GM21529 (cell line): ENCODE results near the gene USF2.
"Not testable (repeated sequence)": the region's sequence is repeated elsewhere in the genome, so short reads cannot be mapped to it uniquely, and the experiment has no call there.

Experiments used
- ATAC-seq: cut with Tn5 transposase; IDR thresholded peaks from one replicate; pipeline ENCODE4 v1.9.1; 2021; ENCODE audit not compliant: unreplicated experiment

The USF2 gene

DNA sequence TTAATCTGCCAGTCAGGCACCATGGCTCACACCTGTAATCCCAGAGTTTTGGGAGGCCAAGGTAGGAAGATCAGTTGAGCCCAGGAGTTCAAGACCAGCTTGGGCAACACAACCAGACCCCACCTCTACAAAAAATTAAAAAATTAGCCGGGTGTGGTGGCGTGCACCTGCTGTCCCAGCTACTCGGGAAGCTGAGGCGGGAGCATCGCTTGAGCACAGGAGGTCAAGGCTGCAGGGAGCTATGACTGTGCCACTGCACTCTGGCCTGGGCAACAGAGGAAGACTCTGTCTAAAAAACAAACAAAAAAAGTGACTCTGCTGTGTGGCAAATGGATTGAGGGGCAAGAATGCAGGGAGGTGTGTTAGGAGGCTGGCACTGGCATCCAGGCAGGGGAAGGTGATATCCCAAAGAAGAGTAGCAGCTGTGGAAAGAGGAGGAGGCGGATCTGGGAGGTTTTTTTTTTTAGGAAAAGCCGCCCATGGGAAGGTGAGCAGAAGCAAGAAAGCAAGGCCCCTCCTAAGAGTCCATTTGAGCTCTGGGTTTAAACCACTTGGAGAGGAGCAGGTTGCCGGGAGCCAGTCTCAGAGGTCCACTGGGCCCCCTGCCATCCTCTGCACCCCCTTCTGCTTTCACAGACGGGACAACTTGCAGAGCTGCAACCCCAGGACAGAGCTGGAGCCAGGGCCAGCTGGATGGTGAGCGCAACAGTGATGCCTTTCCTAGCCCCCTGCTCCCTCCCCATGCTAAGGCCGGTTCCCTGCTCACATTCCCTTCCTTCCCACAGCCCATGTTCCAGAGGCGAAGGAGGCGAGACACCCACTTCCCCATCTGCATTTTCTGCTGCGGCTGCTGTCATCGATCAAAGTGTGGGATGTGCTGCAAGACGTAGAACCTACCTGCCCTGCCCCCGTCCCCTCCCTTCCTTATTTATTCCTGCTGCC lies 15.7 kb downstream of the USF2 start:
- ATAC-seq = no peak

- no peak for ATAC-seq
Observed at GRCh38 chr19:35285095-35285449, 16.3 kb downstream of the USF2 start.

GRCh38 chr19:35285465-35285864 lies 16.7 kb downstream of the USF2 start:
- not testable (repeated sequence) for ATAC-seq

DNA sequence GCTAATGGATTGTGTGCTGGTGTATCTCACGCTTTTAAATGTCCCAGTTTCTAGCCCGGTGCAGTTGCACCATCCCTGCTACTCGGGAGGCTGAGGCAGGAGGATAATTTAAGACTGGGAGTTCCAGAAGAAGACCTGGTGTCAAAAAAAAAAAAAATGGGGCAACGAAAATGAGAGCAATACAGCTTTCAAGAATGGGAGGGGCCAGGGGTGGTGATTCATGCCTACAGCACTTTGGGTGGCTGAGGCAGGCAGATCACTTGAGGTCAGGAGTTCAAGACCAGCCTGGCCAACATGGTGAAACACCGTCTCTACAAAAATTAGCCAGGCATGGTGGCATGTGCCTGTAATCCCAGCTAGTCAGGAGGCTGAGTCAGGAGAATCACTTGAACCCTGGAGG lies 17.3 kb downstream of the USF2 start:
- ATAC-seq = not testable (repeated sequence)

DNA sequence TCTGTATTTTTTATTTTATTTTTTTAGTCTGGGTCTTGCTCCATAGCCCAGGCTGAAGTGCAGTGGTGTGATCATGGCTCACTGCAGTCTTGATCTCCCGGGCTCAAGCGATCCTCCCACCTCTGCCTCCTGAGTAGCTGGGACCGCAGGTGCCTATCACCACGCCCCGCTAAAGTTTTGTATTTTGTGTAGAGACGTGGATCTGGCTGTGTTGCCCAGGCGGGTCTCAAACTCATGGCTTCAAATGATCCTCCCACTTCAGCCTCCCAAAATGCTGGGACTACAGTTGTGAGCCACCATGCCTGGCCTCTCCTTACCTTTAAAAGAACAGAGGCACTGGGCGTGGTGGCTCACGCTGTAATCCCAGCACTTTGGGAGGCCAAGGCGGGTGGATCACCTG lies 19.0 kb downstream of the USF2 start:
- no peak for ATAC-seq

GRCh38 chr19:35288331-35288730 lies 19.6 kb downstream of the USF2 start:
- no peak for ATAC-seq

GRCh38 chr19:35288906-35289305 lies 20.1 kb downstream of the USF2 start:
- no peak for ATAC-seq

DNA sequence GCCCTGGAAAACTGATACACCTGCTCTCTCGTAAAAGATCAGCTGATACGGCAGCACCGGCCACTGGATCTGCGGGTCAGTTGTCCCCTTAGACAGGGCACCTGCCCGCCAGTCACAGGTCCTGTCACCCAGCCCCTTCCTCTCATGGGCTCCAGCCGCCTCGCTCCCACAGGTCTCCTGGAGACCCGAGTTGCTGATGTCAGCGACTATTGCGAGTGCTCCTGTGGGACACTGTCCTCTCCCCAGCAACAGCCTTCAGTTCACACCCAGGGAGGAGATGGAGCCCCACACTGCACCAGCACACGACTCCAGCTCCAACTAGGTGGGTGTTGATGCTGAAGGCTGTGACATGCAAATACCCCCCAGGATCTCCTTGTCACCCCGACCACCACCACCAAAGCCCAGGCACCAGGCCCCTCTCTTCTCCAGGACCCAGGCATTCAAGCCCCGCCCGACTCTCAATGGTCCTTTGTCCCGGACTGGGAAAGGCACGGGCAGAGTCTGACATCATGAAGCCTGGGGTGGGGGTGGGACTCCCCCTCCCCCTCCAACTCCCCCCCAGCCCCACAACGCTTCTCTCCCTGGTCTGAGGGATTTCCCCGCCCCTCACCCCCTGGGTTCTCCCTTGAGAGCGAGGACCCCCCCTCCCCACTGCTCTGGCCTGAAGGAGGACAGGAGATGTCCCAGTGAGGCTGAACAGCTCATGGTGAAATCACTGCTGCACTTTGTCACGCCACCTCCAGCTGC lies 21.8 kb downstream of the USF2 start:
- ATAC-seq = no peak

DNA sequence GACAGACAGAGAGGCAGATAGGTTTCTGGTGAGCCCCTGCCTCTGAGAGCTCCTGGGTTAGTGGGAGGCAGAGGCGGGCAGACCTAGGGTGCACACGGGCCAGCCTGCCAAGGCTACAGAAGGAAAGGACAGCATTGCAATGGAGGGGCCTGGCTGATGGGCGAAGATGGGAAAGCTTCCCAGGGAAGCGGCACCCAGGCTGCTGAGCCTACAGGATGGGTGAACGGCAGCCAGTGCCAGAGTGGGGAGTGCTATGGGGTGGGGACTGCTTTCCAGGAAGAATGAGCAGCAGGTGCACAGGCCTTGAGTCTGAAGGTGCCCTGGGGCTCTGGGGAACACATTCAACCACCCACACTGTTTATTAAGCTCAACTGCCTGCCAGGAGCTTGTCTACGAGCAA lies 22.5 kb downstream of the USF2 start:
- ATAC-seq = no peak

GRCh38 chr19:35291916-35292315 lies 23.2 kb downstream of the USF2 start, which contains the start of gene MAG:
MAG (plus strand) TSS chr19:35292161; CDS start chr19:35295409, 3,248 bp downstream.
- ATAC-seq = no peak

GRCh38 chr19:35292421-35293362 lies 23.9 kb downstream of the USF2 start:
- ATAC-seq = no peak

DNA sequence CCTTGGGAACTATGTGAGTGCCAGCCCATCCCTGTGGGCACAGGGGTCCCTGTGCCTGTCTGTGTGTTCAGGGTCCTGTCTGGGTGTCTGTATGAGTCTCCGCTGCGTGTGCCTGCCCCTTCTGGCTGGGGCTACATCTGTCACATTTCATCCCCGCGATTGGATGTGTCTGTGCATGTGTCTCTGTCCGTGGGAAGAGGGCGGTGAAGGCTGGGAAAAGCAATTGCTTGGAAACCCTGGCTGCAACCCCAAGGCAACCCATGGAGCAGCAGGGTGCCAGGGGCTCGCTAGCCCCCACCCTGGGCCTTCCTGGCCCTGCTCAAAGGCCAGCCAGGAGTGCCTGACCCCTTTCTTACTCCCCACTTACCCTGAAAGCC lies 24.6 kb downstream of the USF2 start:
- no peak for ATAC-seq

GRCh38 chr19:35293808-35294207 lies 25.0 kb downstream of the USF2 start:
- ATAC-seq = no peak

GRCh38 chr19:35294328-35294727 lies 25.6 kb downstream of the USF2 start:
- no peak for ATAC-seq

- no peak for ATAC-seq
Observed at GRCh38 chr19:35294859-35295791, 26.4 kb downstream of the USF2 start.

- no peak for ATAC-seq
Observed at GRCh38 chr19:35295792-35296462, 27.2 kb downstream of the USF2 start.

GRCh38 chr19:35296644-35297514 lies 28.1 kb downstream of the USF2 start:
- no peak for ATAC-seq

DNA sequence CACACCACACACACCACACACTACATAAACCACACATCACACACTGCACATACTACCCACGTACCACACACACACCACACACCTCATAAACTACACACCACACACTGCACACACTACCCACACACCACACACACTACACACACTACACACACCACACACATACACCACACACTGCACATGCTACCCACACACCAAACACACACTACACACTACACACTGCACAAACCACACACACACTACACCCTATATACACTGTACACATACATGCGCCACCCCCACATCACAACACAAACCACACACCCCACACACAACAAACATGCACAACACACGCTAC lies 28.7 kb downstream of the USF2 start:
- ATAC-seq = no peak

- ATAC-seq = no peak
Observed at GRCh38 chr19:35297922-35298321, 29.2 kb downstream of the USF2 start.
